ENCODE measurements around the gene TRAF1.

Gene TRAF1

DNA sequence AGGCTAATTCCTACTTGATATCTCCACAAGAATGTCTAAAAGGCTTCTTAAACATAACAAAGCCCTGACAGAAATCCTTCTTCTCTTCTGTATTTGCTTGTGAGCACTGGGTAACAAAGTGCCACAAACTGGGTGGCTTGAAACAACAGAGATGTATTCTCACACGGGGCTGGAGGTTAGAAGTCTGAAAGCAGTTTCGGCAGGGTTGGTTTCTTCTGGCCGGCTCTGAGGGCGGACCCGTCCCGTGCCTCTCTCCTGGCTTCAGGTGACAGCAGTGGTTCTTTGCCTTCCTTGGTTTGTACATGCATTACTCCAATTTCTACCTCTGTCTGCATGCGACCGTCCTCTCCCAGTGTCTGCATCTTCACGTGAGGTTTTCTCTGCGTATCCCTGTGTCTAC is 14.0 kb upstream of the TRAF1 start:
- DNase-seq = no peak

DNA sequence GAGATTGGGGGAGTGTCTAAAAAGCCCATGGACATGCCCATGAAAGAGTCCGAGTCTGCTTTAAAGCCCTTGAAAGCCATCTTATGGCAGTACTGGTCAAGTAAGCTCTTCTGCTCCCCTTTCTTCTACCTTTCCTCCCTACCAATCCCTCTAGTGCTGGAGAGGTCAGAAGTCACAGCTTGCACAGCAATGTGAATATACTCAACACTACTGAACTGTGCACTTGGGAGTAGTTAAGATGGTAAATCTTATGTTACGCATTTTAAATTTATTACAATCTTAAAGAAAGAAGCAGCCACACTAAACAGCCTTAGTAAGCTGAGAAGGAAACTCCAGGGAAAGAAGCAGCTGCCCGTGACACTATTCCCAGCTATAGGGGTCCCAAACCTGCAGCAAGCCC is 12.3 kb upstream of the TRAF1 start:
- DNase-seq = no peak

DNA sequence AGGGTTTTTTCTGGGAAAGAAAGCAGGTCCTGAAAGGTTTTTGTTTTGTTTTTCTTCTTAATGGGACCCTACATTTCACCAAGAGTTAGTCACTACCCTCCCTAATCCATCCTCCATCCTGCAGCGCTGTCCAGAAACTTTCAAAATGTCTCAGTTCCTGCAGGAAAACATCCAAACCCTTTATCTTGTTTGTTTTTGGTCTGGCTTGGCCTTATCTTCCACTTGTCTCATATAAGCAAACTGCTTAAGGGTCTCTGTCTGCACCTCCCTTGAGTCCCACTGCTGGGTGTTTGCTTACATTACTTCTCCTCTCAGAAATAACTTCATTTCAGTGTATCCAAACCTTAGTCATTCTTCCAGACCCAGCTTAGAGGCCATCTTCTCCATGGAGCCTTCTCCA is 11.0 kb upstream of the TRAF1 start:
- DNase-seq = no peak

DNA sequence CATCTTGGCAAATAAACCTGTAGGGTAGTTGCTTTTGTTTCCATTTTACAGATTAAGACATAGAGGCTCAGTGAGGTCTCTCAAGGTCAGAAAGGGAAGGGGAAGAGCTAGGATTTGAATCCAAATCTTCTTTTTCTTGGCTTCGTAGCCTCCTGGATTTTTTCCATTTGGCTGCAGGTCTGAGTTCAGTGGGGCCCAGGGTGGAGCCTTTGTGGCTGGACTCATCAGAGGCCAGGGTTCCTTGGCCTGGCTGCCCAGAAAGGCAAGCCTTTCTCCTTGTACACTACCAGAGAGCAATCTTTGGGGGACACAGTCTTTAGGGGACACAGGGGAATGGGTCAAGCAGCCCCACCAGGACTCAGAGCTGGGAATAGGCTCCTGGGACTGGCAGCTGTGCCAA is 10.5 kb upstream of the TRAF1 start:
- DNase-seq = no peak

DNA sequence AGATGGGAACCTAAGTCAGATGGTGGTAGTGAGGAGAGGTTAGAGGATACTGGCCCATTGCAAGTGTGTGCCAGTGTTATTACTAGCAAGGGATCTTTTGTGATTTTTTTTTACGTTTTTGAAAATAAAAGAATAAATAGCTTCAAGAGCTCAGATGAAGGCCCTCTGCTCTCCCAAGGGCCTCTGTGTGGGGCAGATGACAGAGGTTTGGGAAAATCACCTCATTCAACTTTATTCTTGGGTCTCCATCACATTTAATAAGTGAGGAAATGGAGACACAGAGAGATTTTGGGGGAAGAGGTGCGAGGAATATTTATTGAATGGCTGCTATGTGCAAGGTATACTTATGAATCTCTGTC is 10.1 kb upstream of the TRAF1 start:
- no peak for DNase-seq

DNA sequence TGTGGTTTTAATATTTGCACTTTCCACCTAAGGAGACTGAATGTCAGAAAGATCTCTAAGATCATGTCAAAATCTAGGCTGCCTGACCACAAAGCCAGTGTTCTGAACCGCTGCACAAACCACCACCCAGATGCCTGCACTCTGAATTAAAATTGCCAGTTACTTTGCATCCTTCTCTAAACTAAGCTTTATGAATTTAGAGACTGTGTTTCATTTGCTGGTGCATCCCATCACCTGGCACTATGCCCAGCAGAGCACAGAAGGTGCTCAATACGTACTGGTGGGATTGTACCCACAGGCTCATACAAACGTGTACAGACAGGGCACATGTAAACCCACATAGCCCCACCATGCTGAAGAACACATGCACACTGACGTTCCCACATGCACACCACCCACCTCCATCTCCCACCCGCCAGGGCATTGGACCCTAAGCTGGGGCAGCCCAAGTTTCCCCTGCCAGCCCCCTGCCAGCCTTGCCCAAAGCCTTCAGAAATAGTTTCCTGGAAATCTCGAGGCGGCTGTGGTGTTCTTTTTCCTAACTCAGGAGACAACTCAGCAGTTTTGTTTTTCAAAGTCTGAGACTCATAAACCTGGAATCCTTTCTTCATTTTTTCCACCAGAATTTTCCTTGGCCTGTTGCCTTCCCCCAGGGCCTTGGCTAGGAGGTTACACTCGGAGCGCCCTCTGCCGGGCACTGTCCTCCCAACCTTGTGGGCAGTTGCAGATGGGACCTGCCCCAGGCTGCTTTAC is 9.6 kb upstream of the TRAF1 start:
- peak; percentile 92 for DNase-seq

DNA sequence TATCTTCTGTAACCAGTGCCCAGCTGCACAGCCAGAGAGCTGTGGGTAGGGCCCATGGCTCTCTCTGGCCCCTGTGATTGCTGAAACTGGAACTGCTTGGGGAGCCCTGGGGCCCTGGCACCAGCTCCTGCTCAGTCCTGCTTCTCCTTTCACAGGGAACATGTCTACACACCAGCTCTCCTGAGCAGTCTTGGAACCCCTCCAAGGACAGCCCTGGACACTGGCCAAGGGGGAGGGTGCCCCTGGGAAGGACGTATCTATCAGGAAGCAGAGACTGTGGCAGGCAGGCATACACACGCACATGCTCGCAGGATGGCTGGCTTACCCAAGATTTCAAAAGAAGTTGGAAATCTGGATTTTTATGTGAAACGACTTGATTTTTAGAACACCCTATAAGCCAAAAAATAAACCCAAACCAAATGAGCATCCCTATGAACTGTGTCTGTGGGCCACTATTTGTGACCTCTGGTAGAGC is 8.8 kb upstream of the TRAF1 start:
- DNase-seq = peak; percentile 78

DNA sequence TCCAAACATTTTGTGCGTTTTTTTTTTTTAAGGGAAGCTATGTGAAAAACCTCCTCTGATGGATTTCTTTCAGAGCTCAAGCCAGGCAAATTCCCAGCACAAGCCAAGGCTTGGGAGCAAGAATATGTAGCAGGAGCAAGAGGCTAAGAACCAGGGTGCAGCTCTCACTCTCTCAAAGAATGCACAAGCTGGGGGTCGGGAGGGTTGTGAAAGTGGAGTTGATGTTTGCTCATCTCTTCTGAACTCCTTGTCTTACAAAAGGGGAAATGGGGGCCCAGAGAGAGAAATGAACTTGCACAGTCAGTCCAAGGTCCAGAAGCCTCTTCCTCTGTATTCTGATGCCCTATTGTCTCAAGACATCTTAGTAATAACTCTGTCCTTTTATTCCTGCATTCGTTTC is 7.7 kb upstream of the TRAF1 start:
- no peak for DNase-seq

DNA sequence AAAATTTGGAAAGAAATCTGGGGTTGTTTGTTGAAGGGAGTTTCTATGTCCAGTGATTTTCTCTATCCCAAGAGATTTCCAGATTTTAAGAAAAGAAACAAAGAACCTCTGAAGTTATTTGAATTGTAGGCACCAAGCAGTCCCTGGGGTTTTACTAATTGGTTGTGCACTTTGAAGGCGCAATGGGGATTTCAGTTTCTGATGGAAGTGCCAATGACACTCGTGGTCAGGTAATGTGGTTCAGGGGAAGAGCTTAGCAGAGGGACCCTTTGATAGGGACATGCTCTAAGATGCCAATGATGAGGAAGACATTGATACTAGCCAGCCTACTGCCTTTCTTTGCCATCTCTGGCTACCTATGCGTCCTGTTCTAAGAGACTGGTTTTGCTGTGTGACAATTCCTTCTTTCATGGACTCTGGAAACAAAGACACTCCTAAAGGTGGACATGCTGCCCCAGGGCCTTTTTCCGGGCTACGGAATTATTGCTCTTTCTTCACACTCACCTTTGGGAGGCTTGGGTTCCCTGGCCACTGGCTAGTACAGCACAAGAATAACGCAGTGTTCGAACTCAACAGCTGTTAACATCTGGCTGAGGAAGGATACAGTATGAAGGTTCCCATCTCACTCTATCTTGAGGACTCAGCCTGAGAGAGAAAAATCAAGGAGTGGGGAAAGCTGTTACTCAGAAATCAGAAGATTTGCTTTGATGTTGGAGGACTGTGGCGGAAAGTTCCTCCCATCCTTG is 6.9 kb upstream of the TRAF1 start:
- no peak for DNase-seq

DNA sequence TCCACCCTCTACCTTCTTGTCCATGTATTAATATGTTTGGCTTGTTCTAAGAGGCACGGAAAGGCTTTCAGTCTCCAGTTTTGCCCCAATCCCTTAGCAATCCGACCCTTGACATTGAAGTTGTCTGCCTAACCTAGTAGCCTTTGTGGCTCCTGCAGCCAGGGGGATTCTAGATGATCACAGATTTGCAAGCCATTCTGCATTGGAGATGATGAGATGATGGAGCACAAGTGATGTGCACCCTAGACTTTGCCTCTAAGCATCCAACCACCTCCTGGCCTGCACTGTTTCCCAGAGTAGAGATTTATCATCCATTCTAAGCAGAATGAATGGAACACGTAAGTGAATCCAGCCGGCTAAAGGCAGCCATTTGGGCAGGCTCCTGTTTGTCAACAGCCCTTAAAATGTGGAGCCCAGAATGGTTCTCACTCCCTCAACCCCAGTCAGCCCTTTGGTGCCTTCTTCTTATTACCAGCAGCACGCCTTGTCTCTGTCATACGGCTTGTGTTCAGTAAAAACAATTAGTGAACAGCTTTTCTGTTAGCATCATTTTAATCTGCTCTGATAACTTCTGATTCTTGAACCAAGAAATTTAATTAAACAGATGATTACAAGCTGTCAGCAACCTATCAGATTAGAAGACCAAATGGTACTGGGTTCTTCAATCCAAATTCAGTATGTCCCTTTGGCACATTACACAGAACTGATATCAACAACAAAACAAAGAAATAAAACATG is 5.7 kb upstream of the TRAF1 start:
- no peak for DNase-seq

DNA sequence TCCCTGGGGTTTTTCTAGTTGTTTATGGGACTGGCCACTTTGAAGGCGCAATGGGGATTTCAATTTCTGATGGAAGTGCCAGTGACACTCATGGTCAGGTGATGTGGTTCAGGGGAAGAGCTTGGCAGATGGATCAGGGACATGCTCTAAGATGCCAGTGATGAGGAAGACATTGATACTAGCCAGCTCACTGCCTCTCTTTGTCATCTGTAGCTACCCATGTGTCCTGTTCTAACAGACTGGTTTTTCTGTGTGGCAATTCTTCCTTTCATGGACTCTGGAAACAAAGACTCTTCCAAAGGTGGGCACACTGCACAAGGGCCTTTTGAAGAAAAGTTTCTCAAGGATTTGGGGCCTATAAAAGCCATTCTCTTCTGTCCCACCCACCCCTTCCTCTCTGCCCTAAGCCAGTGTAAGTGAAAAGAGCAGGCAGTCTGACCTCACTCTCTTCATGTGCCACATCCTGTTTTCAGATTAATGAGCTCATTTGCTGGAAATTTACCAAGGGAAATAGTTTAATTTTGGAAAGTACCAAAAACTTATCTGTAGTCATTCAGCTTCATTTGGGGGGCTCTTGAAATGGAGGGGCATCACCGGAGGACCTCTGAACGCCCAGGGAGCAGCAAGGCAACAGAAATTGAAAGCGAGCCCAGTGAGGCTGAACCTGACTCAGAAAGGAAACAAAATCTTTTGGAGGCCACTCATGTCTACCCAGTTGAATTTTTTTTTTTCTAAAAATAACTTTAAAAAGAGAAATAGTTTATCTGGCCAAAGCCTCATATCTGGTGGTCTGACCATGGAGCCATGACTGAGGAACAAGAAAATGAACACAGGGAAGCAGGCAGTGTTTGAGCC is 4.9 kb upstream of the TRAF1 start:
- peak; percentile 65 for DNase-seq

DNA sequence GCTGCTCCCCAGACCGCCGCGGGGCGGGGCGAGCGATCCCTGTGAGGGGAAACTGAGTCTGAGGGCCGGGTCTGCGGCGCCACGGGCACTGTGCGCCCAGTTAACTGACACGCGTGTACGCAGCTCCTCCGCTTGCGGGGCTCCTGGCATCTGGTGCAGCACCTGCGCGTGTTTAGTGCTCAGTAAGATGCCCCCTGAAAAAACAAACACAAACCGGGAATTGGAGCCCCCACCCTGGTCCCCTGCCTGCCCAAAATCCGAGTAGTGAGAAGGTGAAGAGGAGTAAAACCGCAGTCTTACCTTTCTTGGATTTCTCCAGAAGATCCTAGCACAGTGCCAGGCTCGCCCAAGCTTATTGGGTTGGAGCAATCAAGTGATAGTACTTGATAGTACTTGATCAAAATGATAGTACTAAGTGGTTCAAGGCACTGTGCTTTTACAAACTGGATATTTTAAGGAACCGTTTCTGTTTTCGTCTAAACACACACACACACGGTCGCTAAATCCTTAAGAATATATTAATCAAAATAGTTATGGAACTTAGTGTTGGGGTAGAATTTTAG is 2.7 kb upstream of the TRAF1 start:
- no peak for DNase-seq

DNA sequence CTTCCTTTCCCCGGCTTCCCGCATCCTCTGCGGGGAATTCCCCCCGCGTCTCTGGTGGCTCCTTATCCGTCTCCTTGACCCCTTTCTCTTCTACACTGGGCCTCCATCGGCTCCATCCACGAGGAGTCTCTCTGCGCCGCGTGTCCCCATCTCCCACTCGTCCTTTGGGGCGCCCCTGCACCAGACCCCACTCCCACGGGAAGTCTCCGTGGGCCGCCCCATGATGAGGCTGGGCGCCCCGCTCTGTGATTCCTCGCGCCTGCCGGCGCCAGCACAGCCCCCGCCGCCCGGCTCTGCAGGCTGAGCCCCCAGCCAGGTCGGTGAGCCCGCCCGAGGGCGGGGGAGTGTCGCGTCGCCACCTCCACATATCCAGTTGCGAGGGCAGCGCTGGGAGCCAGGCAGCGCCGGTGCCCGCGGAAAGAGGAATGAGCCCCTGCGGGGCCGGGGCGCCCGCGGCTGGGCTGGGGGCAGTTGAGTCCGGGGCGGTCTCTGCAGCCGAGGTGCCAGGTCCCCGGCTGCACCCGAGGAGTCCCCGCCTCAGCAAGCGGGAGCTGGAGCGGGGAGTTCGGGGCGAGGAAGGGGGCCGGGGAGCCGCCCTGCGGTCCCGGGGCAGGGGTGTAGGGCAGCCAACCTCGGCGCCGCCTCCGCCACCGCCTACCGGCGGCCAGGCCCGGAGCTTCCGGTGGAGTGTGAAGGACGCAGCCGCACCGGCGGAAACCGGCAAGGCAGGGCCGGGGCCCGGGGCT is 2.1 kb upstream of the TRAF1 start:
- DNase-seq = peak; percentile 60

DNA sequence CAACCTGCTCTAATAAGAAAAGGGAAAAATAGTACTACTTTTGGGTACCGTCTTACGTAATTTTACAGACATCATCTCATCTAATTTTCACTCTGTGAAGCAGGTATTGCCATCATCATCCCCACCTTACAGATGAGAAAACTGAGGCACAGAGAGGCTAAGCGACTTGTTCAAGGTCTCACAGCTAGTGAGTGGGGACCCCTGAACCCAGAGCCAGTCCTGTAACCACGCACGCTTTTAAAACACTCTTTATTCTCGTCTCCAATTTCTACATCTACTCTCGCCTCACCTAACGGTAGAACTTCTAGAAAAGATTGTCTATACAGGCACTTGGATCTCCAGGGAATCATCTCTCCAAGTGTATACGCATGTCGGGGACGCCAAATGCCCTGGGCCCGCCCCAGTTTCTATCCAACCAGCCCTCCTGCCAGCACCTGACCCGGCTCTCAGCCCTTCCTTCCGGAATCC is 1.5 kb upstream of the TRAF1 start:
- no peak for DNase-seq

DNA sequence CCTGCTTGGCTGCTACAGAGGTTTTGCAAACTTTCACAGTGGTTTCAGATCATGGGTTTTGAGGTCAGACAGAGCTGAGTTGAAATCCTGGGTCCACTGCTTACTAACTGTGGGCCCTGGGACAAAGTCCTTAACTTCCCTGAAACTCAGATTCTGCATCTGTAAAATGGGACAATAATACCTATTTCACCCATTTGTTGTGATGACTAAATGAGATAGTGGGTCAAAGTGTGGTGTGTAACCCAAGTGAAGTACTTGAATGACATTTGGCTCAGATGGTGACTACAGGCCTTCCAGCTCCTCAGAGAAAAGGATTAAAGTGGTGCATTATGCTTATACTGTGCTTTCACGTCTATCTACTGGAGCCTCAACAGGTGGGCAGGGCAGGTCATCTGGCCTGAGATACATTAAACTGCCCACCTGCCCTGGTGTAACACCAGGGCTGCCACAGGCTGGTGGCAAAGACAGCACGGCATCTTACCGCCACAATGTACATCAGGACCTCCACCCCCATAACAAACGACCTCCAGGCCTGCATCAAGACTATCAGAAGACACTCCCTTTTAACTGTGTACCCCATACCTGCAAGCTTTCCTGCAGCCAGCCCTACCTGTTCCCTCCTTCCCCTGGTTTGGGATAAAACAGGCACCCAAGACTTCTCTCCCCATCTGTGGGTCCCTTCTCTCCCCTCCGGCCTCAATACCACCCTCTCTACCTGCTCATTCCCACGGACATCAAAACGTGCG is 846 bp upstream of the TRAF1 start:
- no peak for DNase-seq

DNA sequence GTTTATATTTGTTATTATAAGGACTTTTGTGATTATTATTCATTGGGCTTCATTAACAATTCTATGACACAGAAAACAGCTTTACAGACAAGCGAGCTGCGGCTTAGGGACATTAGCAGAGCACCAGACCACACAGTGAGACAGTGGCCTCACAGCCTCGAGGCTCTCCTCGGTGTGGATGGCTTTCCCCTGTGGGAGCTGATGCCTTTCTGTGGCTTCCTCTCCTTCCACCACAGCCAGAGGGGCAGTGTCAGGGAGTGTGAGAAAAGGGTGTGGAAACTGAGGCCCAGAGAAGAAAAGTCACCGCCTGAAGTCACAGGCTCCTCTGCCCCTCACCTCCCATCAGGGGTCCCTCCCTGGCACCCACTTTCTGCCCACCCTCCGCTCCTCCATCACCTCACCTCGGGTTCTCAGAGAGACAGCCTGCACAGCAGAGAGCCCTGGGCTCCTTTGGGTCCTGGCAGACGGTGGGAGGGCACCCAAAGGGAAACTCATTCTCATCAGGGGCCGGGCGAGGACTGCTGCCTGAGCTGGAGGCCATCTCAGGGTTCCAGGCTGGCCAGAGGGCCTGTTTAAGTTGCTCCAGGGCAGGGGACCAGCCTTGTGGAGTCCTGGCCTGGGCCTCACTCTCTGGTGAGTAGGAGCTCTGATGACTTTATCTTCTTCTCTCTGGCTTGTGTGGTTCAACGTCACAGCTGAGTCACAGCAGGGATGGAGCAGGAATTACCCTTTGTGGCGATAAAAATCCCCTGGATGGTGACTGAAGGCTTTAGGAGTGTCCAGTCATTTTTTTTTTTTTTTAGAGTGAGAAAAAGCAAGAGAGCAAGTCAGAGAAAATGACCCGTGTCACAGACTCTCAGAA is 830 bp downstream of the TRAF1 start:
- peak; percentile 89 for DNase-seq

DNA sequence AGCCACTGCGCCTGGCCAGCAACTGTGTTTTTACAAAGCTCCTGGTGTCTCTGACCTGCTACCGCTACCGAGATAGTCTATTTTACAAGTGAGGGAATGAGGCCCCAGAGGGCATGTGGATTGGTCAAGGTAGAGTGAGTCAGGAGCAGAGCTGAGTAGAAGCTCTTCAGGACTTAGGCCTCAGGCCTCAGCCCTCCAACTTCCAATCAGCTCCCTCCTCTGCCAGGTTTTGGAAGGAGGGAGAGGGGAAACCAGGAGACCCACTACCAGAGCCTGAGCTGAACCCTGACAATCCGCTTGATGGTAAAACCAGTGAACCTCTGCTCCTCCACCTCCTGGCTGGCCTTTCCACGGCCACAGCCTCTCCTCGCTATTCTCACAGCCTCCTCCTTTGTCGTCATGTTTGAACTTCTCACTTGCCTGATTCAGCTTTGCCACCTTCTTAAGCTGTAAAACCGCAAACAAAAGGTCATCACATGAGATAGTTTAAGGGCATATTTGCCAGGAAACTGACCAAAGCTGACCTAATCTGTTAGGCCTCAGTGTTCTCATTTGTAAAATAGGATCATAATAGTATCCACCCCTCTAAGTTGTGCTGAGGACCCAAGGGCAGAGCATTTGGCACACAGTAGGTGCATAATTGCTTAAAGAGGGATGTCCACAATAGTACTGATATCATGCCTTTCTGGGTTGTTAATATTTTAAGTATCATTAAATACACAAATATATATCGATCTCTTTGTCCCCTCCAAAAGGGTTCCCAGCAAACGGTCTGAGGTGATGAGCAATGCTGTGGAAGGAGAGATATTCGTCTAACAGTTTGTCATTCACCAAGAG is 1.7 kb downstream of the TRAF1 start:
- no peak for DNase-seq

DNA sequence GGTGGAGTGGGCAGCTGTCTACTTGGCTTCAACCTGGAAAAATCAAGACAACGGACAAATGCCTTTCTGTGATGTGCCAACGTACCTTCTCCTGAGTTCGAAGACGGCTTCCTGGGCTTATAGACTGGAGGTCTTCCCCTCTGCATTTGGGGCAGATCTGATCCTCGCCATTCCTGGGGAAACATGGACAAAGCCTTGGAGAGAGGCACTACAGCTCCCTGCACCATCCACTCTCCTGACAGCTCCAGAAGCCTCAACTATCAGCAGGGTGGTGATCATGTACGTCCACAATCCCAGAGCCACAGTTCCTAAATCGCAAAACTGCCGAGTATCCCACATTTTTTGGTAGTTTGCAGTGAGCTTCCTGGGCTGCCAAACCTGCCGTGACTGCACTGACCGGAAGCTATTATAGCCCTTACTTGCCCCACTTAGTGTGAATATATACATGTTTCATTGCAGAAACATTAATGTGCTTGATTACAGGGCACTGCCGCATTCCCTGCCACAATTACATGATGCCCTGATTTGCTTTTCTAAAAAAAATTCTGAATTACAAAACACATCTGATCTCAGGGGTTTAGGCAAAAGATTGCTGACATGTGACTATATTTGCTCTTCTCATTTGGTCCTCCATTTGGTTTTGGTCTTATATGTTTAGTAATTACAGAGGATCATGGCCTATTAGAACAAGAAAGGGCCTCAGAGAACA is 2.8 kb downstream of the TRAF1 start:
- DNase-seq = no peak

All from HCEC 1CT (cell line).